Mucosa of rectum (tissue), 2 donors: Measurements from ENCODE around the gene FHAD1.

ENCODE experiments used
- H3K27ac ChIP-seq, 2 donors: one replicate each; pipeline ENCODE4 v1.7.0; 2013; ENCODE audit warnings: inconsistent platforms in 2 of 2, low read depth in 2 of 2, low read length in 2 of 2
- H3K27me3 ChIP-seq, 2 donors: one replicate each; pipeline ENCODE4 v1.7.0; 2013; ENCODE audit warnings: low read length in 2 of 2; ENCODE audit not compliant: control insufficient read depth in 2 of 2, insufficient read depth in 2 of 2
- H3K36me3 ChIP-seq, 2 donors: one replicate each; pipeline ENCODE4 v1.7.0; 2013; ENCODE audit warnings: low read length in 2 of 2; ENCODE audit not compliant: control insufficient read depth in 2 of 2, insufficient read depth in 2 of 2
- H3K4me1 ChIP-seq, 2 donors: one replicate each; pipeline ENCODE4 v1.7.0; 2013; ENCODE audit warnings: low read length in 2 of 2, mild to moderate bottlenecking in 1 of 2; ENCODE audit not compliant: control insufficient read depth in 2 of 2, insufficient read depth in 2 of 2
- H3K4me3 ChIP-seq, 2 donors: one replicate each; pipeline ENCODE4 v1.7.0; 2013; ENCODE audit warnings: low read length in 2 of 2
- H3K9ac ChIP-seq, 2 donors: one replicate each; pipeline ENCODE4 v1.7.0; 2013; ENCODE audit warnings: low read length in 2 of 2, low read depth in 1 of 2, mild to moderate bottlenecking in 1 of 2
- H3K9me3 ChIP-seq, 2 donors: one replicate each; pipeline ENCODE4 v1.7.0; 2013; ENCODE audit warnings: low read length in 2 of 2; ENCODE audit not compliant: control insufficient read depth in 2 of 2
- donor health status: healthy.
- donor health status: Normal muscosa, but diverticular disease.

FHAD1 gene

GRCh38 chr1:15412175-15412800 lies 165.3 kb downstream of the FHAD1 start:
- no peaks in the 10 kb centered on the region for H3K27me3 ChIP-seq
- peak overlapping the region; percentile 83 to 94 for H3K4me3 ChIP-seq
- H3K27ac ChIP-seq, result peak overlapping the region; percentile 91 to 93
- peaks cover 4 to 10% of the 10 kb centered on the region in 2 donors for H3K36me3 ChIP-seq
- H3K4me1 ChIP-seq, result peaks cover 58 to 64% of the 10 kb centered on the region in 2 donors
- no peaks in the 10 kb centered on the region for H3K9me3 ChIP-seq
- H3K9ac ChIP-seq, result peak overlapping the region; percentile 89 to 92

GRCh38 chr1:15412843-15413242 lies 165.8 kb downstream of the FHAD1 start:
- Histone ChIP-seq H3K9ac (peak overlapping the region; percentile 89 to 92), H3K27ac (peak overlapping the region; percentile 91 to 93), H3K9me3 (no peaks in the 10 kb centered on the region), H3K27me3 (no peaks in the 10 kb centered on the region), H3K4me1 (peaks cover 64 to 69% of the 10 kb centered on the region in 2 donors), H3K36me3 (peaks cover 4 to 10% of the 10 kb centered on the region in 2 donors), H3K4me3 (peak overlapping the region; percentile 83 to 94)

GRCh38 chr1:15413563-15414444 lies 166.8 kb downstream of the FHAD1 start:
- Histone ChIP-seq H3K36me3 (peaks cover 4 to 10% of the 10 kb centered on the region in 2 donors), H3K27ac (peak overlapping the region; percentile 91 to 93), H3K9ac (peak overlapping the region; percentile 89 to 92), H3K27me3 (no peaks in the 10 kb centered on the region), H3K4me3 (peak overlapping the region; percentile 83 to 94), H3K4me1 (peaks cover 68 to 73% of the 10 kb centered on the region in 2 donors), H3K9me3 (no peaks in the 10 kb centered on the region)

- no peaks in the 10 kb centered on the region for H3K27me3 ChIP-seq
- no peaks in the 10 kb centered on the region for H3K9me3 ChIP-seq
- peaks cover 4 to 10% of the 10 kb centered on the region in 2 donors for H3K36me3 ChIP-seq
- H3K4me1 ChIP-seq, result peaks cover 68 to 76% of the 10 kb centered on the region in 2 donors
- no peak overlapping the region for H3K4me3 ChIP-seq
- H3K9ac ChIP-seq, result peak overlapping the region in 1 of 2 donors; percentile 47
- peak overlapping the region; percentile 91 to 93 for H3K27ac ChIP-seq
These were observed 167.5 kb downstream of the FHAD1 start for GRCh38 chr1:15414445-15414983.

GRCh38 chr1:15417059-15417934 lies 170.3 kb downstream of the FHAD1 start:
- H3K27me3 ChIP-seq, result no peaks in the 10 kb centered on the region
- no peaks in the 10 kb centered on the region for H3K9me3 ChIP-seq
- peak overlapping the region; percentile 2 to 70 for H3K9ac ChIP-seq
- peak overlapping the region; percentile 88 to 91 for H3K27ac ChIP-seq
- H3K4me1 ChIP-seq, result peaks cover 68 to 81% of the 10 kb centered on the region in 2 donors
- H3K36me3 ChIP-seq, result peaks cover 4 to 13% of the 10 kb centered on the region in 2 donors
- H3K4me3 ChIP-seq, result peak overlapping the region in 1 of 2 donors; percentile 37

- H3K4me3 ChIP-seq, result no peak overlapping the region
- peaks cover 4 to 11% of the 10 kb centered on the region in 2 donors for H3K36me3 ChIP-seq
- no peaks in the 10 kb centered on the region for H3K27me3 ChIP-seq
- H3K9ac ChIP-seq, result peak overlapping the region in 1 of 2 donors; percentile 42
- H3K27ac ChIP-seq, result peak overlapping the region in 1 of 2 donors; percentile 11
- H3K4me1 ChIP-seq, result peaks cover 65 to 77% of the 10 kb centered on the region in 2 donors
- H3K9me3 ChIP-seq, result no peaks in the 10 kb centered on the region
These were observed 171.9 kb downstream of the FHAD1 start for GRCh38 chr1:15418806-15419515.

- peaks cover 64 to 73% of the 10 kb centered on the region in 2 donors for H3K4me1 ChIP-seq
- H3K27ac ChIP-seq, result peak overlapping the region; percentile 61 to 66
- peak overlapping the region in 1 of 2 donors; percentile 3 for H3K9ac ChIP-seq
- no peaks in the 10 kb centered on the region for H3K27me3 ChIP-seq
- peaks cover 5 to 6% of the 10 kb centered on the region in 2 donors for H3K36me3 ChIP-seq
- no peaks in the 10 kb centered on the region for H3K9me3 ChIP-seq
- H3K4me3 ChIP-seq, result no peak overlapping the region
These were observed 173.9 kb downstream of the FHAD1 start for GRCh38 chr1:15420853-15421465.

- Histone ChIP-seq H3K27ac (peak overlapping the region; percentile 96), H3K36me3 (peaks cover 20% of the 10 kb centered on the region in 2 donors), H3K9me3 (no peaks in the 10 kb centered on the region), H3K9ac (peak overlapping the region in 1 of 2 donors; percentile 84), H3K27me3 (no peaks in the 10 kb centered on the region), H3K4me1 (peaks cover 60 to 74% of the 10 kb centered on the region in 2 donors), H3K4me3 (no peak overlapping the region)
These were observed 175.8 kb downstream of the FHAD1 start for GRCh38 chr1:15422871-15423270.
